Uterus (tissue), 2 donors: Measurements from ENCODE around the gene PPP2R2B.

ENCODE experiments used
- CTCF ChIP-seq, 4 experiments: fragments of 200-600 bp in 2 of 4; fragments of 450-650 bp in 2 of 4; sonication (generic) in 2 of 4; IDR thresholded peaks; one replicate each; pipeline ENCODE4 v1.5.1; 2016 to 2019; ENCODE audit warnings: antibody characterized with exemption in 4 of 4, mild to moderate bottlenecking in 2 of 4, moderate library complexity in 1 of 4
- POLR2A ChIP-seq, 2 donors: fragments of 450-650 bp; IDR thresholded peaks; one replicate each; pipeline ENCODE4 v1.6.1; 2016; ENCODE audit warnings: antibody characterized with exemption in 2 of 2, mild to moderate bottlenecking in 1 of 2, moderate library complexity in 1 of 2

DNA sequence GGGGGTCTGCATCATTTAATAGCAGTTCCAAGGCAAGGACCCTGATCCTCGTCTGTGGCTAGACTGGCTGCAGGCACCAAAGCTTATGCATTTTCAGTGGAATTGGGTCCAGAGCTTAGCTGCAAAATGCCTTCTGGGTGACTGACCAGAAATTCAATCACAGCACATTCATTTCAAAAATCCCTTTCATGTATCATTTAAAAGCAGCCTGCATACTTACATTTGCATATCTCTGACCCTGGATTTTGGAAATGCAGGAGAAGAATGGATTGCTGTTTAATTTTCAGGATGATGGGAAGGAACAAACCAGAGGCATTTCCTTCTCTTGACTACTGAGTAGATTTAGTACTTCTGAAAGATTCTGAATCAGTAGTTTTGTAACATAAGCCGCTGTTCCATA, 122.8 kb downstream of the PPP2R2B start:
- no peak for TF ChIP-seq POLR2A (IDR thresholded peaks at IDR 0.05)
- no peak for TF ChIP-seq CTCF (IDR thresholded peaks at IDR 0.05)
